ENCODE measurements around the gene FAM237A. TPM values are rescaled to one million over a fixed set of nuclear protein-coding genes. Genes with fewer than 3 reads are reported as not detected.

FAM237A gene
- total RNA-seq, 4 donors from 2014 or later = not detected

GRCh38 chr2:206693399-206694137 lies 51.3 kb downstream of the FAM237A start:
- no peak for ATAC-seq
- Histone ChIP-seq H3K27ac (no peak overlapping the region), H3K4me1 (no peaks in the 10 kb centered on the region), H3K4me3 (no peak overlapping the region), H3K36me3 (no peaks in the 10 kb centered on the region), H3K27me3 (no peaks in the 10 kb centered on the region), H3K9me3 (no peaks in the 10 kb centered on the region)
- TF ChIP-seq POLR2AphosphoS5 (IDR thresholded peaks at IDR 0.05) (no peak), POLR2A (IDR thresholded peaks at IDR 0.05) (no peak), EP300 (IDR thresholded peaks at IDR 0.05) (no peak), CTCF (IDR thresholded peaks at IDR 0.05) (peak; percentile 50 to 68 (median 56))
- 28 to 39% methylated on average over 3 to 4 of the region's 5 CpGs for WGBS, 2 donors (ENCODE audit: low coverage in 1 of 2)

GRCh38 chr2:206696910-206697309 lies 54.6 kb downstream of the FAM237A start:
- H3K9me3 ChIP-seq = no peaks in the 10 kb centered on the region
- no peaks in the 10 kb centered on the region for H3K4me1 ChIP-seq
- no peaks in the 10 kb centered on the region for H3K27me3 ChIP-seq
- no peak for ATAC-seq
- no peak overlapping the region for H3K4me3 ChIP-seq
- no peak overlapping the region for H3K27ac ChIP-seq
- no peak for TF ChIP-seq POLR2AphosphoS5 (IDR thresholded peaks at IDR 0.05)
- no peak for TF ChIP-seq POLR2A (IDR thresholded peaks at IDR 0.05)
- no peak for TF ChIP-seq EP300 (IDR thresholded peaks at IDR 0.05)
- no peak for TF ChIP-seq CTCF (IDR thresholded peaks at IDR 0.05)
- H3K36me3 ChIP-seq = no peaks in the 10 kb centered on the region

GRCh38 chr2:206698811-206699210 lies 56.5 kb downstream of the FAM237A start:
- H3K9me3 ChIP-seq = no peaks in the 10 kb centered on the region
- TF ChIP-seq CTCF (IDR thresholded peaks at IDR 0.05) (no peak), EP300 (IDR thresholded peaks at IDR 0.05) (no peak), POLR2AphosphoS5 (IDR thresholded peaks at IDR 0.05) (no peak), POLR2A (IDR thresholded peaks at IDR 0.05) (no peak)
- no peak overlapping the region for H3K27ac ChIP-seq
- no peaks in the 10 kb centered on the region for H3K27me3 ChIP-seq
- H3K36me3 ChIP-seq = no peaks in the 10 kb centered on the region
- 56 to 88% methylated on average over 2 to 3 of the region's 3 CpGs for WGBS, 2 donors (ENCODE audit: low coverage in 1 of 2)
- H3K4me1 ChIP-seq = no peaks in the 10 kb centered on the region
- H3K4me3 ChIP-seq = no peak overlapping the region
- ATAC-seq = no peak

Other genes starting within 250 kb of the FAM237A start
- gene ADAM23, start 199.0 kb upstream of the FAM237A start, total RNA-seq = 1 to 10 TPM; 2.4 to 4.0 (median 3.5) TPM
- gene DYTN, start 75.9 kb downstream of the FAM237A start, total RNA-seq = not detected
- gene MDH1B, start 122.8 kb downstream of the FAM237A start, total RNA-seq = 1 to 10 TPM in 2 of 4 donors, under 1 TPM in 1, not detected in 1; 0.77 to 2.3 (median 1.2) TPM
- gene FASTKD2, start 123.1 kb downstream of the FAM237A start, total RNA-seq = 10 to 100 TPM; 24.1 to 41.2 (median 31.8) TPM